Spleen (tissue), 7 donors: ENCODE data around the gene EFR3B.

Experiments used
- CTCF ChIP-seq, 11 experiments: fragments of 200-600 bp in 7 of 11; fragments of 450-650 bp in 4 of 11; sonication (generic) in 4 of 11; IDR thresholded peaks in 8 of 11; conservative IDR thresholded peaks in 3 of 11; 1 replicate in 7 of 11; 2 replicates in 4 of 11; pipeline versions ENCODE4 v1.4.0 to v1.8.0; 2016 to 2021; ENCODE audit warnings: antibody characterized with exemption in 11 of 11, inconsistent platforms in 4 of 11, mild to moderate bottlenecking in 1 of 11
- POLR2A ChIP-seq, 3 donors: fragments of 450-650 bp; IDR thresholded peaks; one replicate each; pipeline ENCODE4 v1.5.1; 2017; ENCODE audit warnings: antibody characterized with exemption in 3 of 3, mild to moderate bottlenecking in 1 of 3
- POLR2AphosphoS5 ChIP-seq, 3 donors: sonication (generic); formaldehyde crosslinking; IDR thresholded peaks; one replicate each; pipeline ENCODE4 v1.5.1; 2017; ENCODE audit warnings: antibody characterized with exemption in 3 of 3
- donor health status: DM: no; HTN: no; CAD: no; lungs with moderate emphysema.
- donor health status: DM: no; HTN: no; CAD: no.
- donor health status: DM: no; HTN: no; CAD: no.

- no peak for TF ChIP-seq CTCF (IDR thresholded peaks at IDR 0.05 in 8 of 11, conservative IDR thresholded peaks at IDR 0.05 in 3 of 11)
- no peak for TF ChIP-seq POLR2AphosphoS5 (IDR thresholded peaks at IDR 0.05)
- TF ChIP-seq POLR2A (IDR thresholded peaks at IDR 0.05): no peak
Measured at GRCh38 chr2:25023333-25023732, 18.5 kb upstream of the EFR3B start.
